T1000 (cell line): ENCODE results near the gene GRIN1.

Experiments
- DNase-seq: peaks from one replicate; lab custom pipeline; 2025; ENCODE audit warnings: mixed read lengths; lab: John Stamatoyannopoulos, UW

GRIN1 gene

DNA sequence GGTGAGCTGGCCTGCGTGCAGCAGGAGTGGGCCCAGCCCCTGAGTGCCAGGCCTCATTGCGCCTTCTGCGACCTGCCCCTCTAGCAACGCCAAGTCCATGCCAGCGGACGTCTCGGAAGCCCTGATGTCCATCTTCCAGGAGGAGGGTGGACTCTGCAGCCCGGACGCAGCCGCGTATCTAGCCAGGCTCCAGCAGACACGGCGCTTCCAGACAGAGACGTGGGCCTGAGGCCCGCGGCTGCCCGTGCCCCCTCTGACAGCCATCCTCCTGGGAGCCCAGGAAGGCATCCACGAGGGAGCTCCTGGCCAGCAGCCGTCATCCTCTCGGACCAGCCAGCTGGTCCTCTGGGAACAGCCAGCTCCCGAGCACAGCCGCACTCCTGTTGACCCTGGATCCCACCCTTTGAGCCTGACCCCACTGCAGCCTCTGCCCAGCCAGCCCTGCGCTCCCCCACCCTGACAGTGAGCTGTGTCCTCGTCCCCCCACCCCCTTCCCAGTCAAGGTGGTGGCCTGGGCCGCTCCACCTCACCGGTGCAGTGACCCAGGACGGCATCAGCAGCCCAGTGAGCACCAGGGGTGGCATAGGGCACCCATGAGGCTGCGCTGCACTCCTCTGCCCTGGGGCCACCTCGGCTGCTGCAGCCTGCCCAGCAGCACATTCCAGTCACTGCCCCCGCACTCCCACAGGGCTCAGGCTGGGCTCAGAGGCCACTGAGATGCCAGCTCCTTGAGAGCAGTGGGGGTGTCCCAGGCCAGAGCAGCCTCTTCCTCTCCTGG is 77.4 kb downstream of the GRIN1 start:
- DNase-seq, result no peak

DNA sequence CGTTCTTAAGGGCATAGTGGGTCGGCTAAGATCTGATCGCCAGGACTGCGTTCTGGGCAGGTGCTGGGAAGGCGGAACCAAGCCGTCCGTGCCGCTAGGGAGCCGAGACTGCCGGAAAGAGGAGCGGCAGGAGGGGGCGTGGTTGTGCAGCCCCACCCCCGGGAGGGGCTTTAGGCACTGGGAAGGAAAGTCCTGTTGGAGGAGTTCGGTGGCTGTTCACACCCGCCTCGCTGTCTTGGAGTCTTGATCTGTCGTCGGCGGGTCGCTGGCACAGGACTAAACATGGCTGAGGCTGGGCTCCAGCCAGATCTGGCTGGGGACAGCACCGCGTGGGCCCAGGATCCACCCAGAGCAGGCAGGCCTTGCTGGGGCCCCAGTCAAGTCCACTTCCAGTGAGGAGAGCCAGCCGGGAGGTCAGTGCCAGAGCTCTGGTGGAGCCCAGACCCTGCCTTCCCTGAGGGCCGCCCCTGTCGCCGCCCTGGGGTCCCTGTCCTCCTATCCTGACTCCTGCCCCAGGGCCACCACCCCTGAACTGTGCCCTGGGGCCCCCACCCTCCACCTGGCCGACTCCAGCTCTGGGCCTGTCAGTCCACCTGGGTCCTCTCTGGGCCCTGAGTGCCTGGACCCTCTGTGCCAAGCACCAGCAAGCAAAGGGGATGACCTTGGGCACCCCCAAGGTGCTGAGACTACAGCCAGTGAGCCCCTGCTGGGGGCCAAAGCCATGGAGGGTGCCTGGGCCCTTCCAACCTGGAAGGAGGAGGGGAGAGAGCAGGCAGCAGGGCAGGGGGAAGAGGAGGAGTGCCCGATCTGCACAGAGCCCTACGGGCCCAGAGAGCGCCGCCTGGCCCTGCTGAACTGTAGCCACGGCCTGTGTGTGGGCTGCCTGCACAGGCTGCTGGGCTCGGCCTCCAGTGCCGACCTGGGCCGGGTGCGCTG is 78.6 kb downstream of the GRIN1 start:
- no peak for DNase-seq

DNA sequence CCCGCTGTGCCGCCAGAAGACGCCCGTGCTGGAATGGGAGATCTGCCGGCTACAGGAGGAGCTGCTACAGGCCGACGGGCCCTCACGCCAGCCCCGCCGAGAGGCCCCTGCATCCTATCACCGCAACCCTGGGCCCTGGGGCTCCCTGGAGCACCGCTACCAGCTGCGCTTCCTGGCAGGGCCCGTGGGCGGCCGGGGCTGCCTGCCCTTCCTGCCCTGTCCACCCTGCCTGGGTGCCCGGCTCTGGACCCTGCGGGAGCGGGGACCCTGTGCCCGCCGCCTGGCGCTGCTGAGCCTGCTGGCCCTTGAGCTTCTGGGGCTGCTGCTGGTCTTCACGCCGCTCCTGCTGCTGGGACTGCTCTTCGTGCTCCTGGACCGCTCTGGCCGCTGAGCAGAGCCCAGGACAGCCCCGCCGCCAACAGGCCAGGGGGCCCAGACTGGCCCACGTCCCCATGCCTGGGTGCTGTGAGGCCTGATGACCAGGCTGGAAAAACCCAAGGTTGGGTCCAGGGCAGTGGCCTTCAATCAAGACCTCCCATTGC is 79.3 kb downstream of the GRIN1 start:
- no peak for DNase-seq
